Activated T-cell treated with anti-CD3 and anti-CD28 coated beads, Interleukin-2, amount 50 U/mL, for 48 hours (primary cell): ENCODE results near the gene SP8.

Experiments used
- DNase-seq, 2 experiments: peaks; one replicate each; pipeline ENCODE4 v3.0.0-alpha.2; 2020

Gene SP8

GRCh38 chr7:20749906-20750305 lies 36.8 kb downstream of the SP8 start:
- DNase-seq: no peak

GRCh38 chr7:20748853-20749252 lies 37.8 kb downstream of the SP8 start:
- DNase-seq: no peak

- no peak for DNase-seq
Observed at GRCh38 chr7:20747001-20747400, 39.7 kb downstream of the SP8 start.

GRCh38 chr7:20745702-20746101 lies 41.0 kb downstream of the SP8 start:
- no peak for DNase-seq

- no peak for DNase-seq
Observed at GRCh38 chr7:20744954-20745446, 41.7 kb downstream of the SP8 start.

- no peak for DNase-seq
Observed at GRCh38 chr7:20742913-20743312, 43.8 kb downstream of the SP8 start.

GRCh38 chr7:20741801-20742200 lies 44.9 kb downstream of the SP8 start:
- DNase-seq: no peak

- DNase-seq: no peak
Observed at GRCh38 chr7:20738518-20739481, 47.9 kb downstream of the SP8 start.

- no peak for DNase-seq
Observed at GRCh38 chr7:20737840-20738448, 48.7 kb downstream of the SP8 start.

- DNase-seq: no peak
Observed at GRCh38 chr7:20735346-20736065, 51.2 kb downstream of the SP8 start.
